ENCODE measurements around the gene TUBB8B.
"Not testable (repeated sequence)": the region's sequence is repeated elsewhere in the genome, so short reads cannot be mapped to it uniquely, and the experiment has no call there.

DNA sequence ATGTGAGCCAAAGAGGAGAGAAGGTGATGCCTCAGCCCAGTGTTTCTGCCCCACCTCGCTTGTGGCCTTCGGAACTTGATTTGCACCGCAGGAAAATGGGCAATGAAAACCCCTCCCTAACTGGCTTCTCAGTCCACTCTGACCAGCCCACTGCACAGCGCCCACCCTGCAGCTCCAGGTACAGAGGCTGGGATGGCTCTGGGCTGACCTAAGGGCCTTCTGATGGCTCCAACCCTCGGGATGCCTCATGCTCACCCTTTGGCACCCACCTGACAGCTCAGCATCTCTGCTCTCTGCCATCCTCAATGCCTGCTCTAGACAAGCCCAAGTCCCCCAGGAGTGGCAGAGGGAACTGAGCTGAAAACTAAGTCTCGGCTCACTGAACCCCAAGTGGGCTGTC, 36.2 kb downstream of the TUBB8B start:
- TF ChIP-seq CTCF, EZH2phosphoT487 (IDR thresholded peaks at IDR 0.05): not testable (repeated sequence)

All from neural progenitor cell (in vitro differentiated cells).